DMS153 treated with DMSO at 0.1 percent for 48 hours (cell line): ENCODE results near the gene LHPP.

Source experiments
- DNase-seq: peaks from one replicate; lab custom pipeline; 2025; ENCODE audit not compliant: unreplicated experiment; lab: John Stamatoyannopoulos, UW

The LHPP gene

GRCh38 chr10:124592101-124592500 lies 130.5 kb downstream of the LHPP start:
- no peak for DNase-seq

- DNase-seq = no peak
Observed at GRCh38 chr10:124592736-124593430, 131.3 kb downstream of the LHPP start.

- DNase-seq = no peak
Observed at GRCh38 chr10:124593431-124593985, 131.9 kb downstream of the LHPP start.

- DNase-seq = no peak
Observed at GRCh38 chr10:124594240-124594639, 132.6 kb downstream of the LHPP start.

- no peak for DNase-seq
Observed at GRCh38 chr10:124595143-124595883, 133.7 kb downstream of the LHPP start.

- DNase-seq = no peak
Observed at GRCh38 chr10:124596116-124596785, 134.6 kb downstream of the LHPP start.

GRCh38 chr10:124596962-124597845 lies 135.6 kb downstream of the LHPP start:
- no peak for DNase-seq

- no peak for DNase-seq
Observed at GRCh38 chr10:124597846-124598165, 136.2 kb downstream of the LHPP start.

- no peak for DNase-seq
Observed at GRCh38 chr10:124598196-124598595, 136.6 kb downstream of the LHPP start.

- DNase-seq = no peak
Observed at GRCh38 chr10:124598773-124599587, 137.4 kb downstream of the LHPP start.

- no peak for DNase-seq
Observed at GRCh38 chr10:124599588-124600050, 138.0 kb downstream of the LHPP start.

- no peak for DNase-seq
Observed at GRCh38 chr10:124600051-124600880, 138.6 kb downstream of the LHPP start.

GRCh38 chr10:124601016-124601415 lies 139.4 kb downstream of the LHPP start:
- DNase-seq = no peak

GRCh38 chr10:124601431-124602120 lies 140.0 kb downstream of the LHPP start:
- no peak for DNase-seq

- no peak for DNase-seq
Observed at GRCh38 chr10:124602121-124602561, 140.5 kb downstream of the LHPP start.

GRCh38 chr10:124602646-124603365 lies 141.2 kb downstream of the LHPP start:
- DNase-seq = no peak

- no peak for DNase-seq
Observed at GRCh38 chr10:124603376-124604213, 142.0 kb downstream of the LHPP start.
